Activated naive CD4-positive, alpha-beta T cell treated with anti-CD3 and anti-CD28 coated beads, Interleukin-2, amount 50 U/mL, for 24 hours (primary cell): ENCODE measurements around the gene CXCL3.
A peak's percentile ranks its signal among the peaks of the same experiment; 100 is the strongest.

Experiments
- H3K27ac Mint-ChIP-seq: one replicate; pipeline ENCODE4 v1.8.0; 2021; ENCODE audit warnings: mild to moderate bottlenecking, mixed read lengths
- H3K27me3 Mint-ChIP-seq: one replicate; pipeline ENCODE4 v1.8.0; 2021; ENCODE audit warnings: mixed read lengths
- H3K36me3 Mint-ChIP-seq: one replicate; pipeline ENCODE4 v1.8.0; 2021; ENCODE audit warnings: mixed read lengths
- H3K4me1 Mint-ChIP-seq: one replicate; pipeline ENCODE4 v1.8.0; 2021; ENCODE audit warnings: mixed read lengths
- H3K4me3 Mint-ChIP-seq: one replicate; pipeline ENCODE4 v1.8.0; 2021; ENCODE audit warnings: mild to moderate bottlenecking, mixed read lengths
- H3K9me3 Mint-ChIP-seq: one replicate; pipeline ENCODE4 v1.8.0; 2021; ENCODE audit warnings: mixed read lengths

CXCL3 gene

GRCh38 chr4:74059161-74059829 is 20.8 kb upstream of the CXCL3 start:
- Mint-ChIP-seq H3K4me1 (no peaks in the 10 kb centered on the region), H3K27ac (no peak overlapping the region), H3K27me3 (peaks cover 3% of the 10 kb centered on the region), H3K4me3 (no peak overlapping the region), H3K9me3 (no peaks in the 10 kb centered on the region), H3K36me3 (no peaks in the 10 kb centered on the region)

GRCh38 chr4:74058048-74058651 is 19.7 kb upstream of the CXCL3 start:
- Mint-ChIP-seq H3K4me3 (no peak overlapping the region), H3K36me3 (no peaks in the 10 kb centered on the region), H3K4me1 (no peaks in the 10 kb centered on the region), H3K27me3 (peaks cover 3% of the 10 kb centered on the region), H3K27ac (no peak overlapping the region), H3K9me3 (no peaks in the 10 kb centered on the region)

- no peaks in the 10 kb centered on the region for H3K9me3 Mint-ChIP-seq
- no peaks in the 10 kb centered on the region for H3K4me1 Mint-ChIP-seq
- H3K27me3 Mint-ChIP-seq, result peaks cover 3% of the 10 kb centered on the region
- no peak overlapping the region for H3K4me3 Mint-ChIP-seq
- no peak overlapping the region for H3K27ac Mint-ChIP-seq
- no peaks in the 10 kb centered on the region for H3K36me3 Mint-ChIP-seq
These were observed 19.1 kb upstream of the CXCL3 start for GRCh38 chr4:74057588-74057987.

DNA sequence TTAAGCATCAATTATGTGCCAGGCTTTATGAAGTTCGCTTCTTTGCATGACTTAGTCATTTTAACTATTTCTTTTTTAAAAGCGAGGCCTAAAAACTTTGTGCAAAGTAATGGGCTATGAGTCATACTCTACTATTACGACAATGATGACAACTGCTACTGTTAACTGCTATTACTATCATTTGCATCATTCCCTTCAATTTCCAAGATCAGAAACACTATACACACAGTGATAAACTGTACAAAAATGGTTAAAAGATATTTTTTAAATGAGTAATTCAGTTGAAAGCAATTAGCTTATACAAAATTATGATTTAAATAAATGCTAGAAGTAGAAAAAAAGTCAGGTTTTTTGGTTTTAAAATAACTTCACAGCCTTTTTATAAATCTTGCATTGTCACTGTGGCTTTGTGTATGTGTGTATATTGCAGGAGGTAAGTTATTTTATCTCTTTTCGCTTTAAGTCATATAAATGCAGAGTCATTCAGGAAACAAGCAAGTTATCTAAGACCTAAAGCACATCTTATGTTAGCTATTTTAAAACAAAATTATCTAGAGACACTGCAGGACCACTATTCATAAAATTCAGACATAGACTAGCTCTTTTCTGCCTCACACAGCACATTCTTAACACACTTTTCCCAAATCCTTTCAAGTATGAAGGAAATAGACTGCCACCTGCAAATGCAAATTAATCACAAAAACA is 18.5 kb upstream of the CXCL3 start:
- Mint-ChIP-seq H3K4me1 (no peaks in the 10 kb centered on the region), H3K9me3 (no peaks in the 10 kb centered on the region), H3K4me3 (no peak overlapping the region), H3K36me3 (no peaks in the 10 kb centered on the region), H3K27ac (no peak overlapping the region), H3K27me3 (peaks cover 3% of the 10 kb centered on the region)

GRCh38 chr4:74056114-74056857 is 17.8 kb upstream of the CXCL3 start:
- Mint-ChIP-seq H3K36me3 (no peaks in the 10 kb centered on the region), H3K27ac (no peak overlapping the region), H3K27me3 (peaks cover 3% of the 10 kb centered on the region), H3K9me3 (no peaks in the 10 kb centered on the region), H3K4me3 (no peak overlapping the region), H3K4me1 (no peaks in the 10 kb centered on the region)

DNA sequence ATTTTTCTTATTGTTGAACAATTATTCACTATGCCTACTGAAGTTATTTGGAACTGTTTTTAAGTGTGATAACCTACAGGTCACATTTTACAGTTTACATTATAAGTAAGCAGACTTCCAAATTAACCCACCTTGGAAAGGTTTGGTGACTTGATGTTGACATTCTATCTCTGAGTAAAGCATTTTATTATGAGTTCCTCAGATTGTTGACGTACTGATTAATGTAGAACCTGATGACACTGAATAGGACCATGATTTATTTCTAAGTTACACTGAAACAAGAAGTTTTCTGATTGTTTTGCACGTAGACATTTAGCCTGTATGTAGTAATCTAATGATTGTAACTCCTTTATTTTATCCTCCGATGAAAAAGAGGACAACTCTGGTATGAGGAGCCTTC is 17.0 kb upstream of the CXCL3 start:
- Mint-ChIP-seq H3K4me3 (no peak overlapping the region), H3K4me1 (no peaks in the 10 kb centered on the region), H3K27me3 (peaks cover 5% of the 10 kb centered on the region), H3K9me3 (no peaks in the 10 kb centered on the region), H3K36me3 (no peaks in the 10 kb centered on the region), H3K27ac (no peak overlapping the region)

DNA sequence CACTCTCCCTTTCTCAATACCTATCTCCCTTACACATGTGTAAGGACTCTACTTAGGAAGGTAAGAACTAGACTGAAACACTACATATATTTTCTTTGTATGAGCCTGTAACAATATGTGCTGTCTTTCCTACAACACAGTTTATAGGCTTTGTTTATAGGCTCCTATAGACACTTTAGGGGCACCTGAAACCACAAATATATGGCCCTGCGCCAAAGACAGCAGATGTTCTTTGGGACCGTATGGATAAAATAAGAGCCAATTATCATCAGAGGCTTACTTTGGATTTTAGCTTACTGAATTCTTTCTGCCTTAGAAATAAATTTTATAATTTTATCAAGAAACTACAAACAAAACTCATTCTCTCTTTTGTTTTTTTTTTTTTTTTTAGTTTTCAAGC is 16.6 kb upstream of the CXCL3 start:
- H3K9me3 Mint-ChIP-seq, result no peaks in the 10 kb centered on the region
- no peak overlapping the region for H3K27ac Mint-ChIP-seq
- no peaks in the 10 kb centered on the region for H3K4me1 Mint-ChIP-seq
- no peaks in the 10 kb centered on the region for H3K36me3 Mint-ChIP-seq
- no peak overlapping the region for H3K4me3 Mint-ChIP-seq
- H3K27me3 Mint-ChIP-seq, result peaks cover 7% of the 10 kb centered on the region

- Mint-ChIP-seq H3K36me3 (no peaks in the 10 kb centered on the region), H3K4me1 (no peaks in the 10 kb centered on the region), H3K9me3 (no peaks in the 10 kb centered on the region), H3K27ac (no peak overlapping the region), H3K27me3 (peaks cover 9% of the 10 kb centered on the region), H3K4me3 (no peak overlapping the region)
These were observed 16.1 kb upstream of the CXCL3 start for GRCh38 chr4:74054483-74055047.

GRCh38 chr4:74047152-74047551 is 8.7 kb upstream of the CXCL3 start:
- Mint-ChIP-seq H3K36me3 (peaks cover 5% of the 10 kb centered on the region), H3K9me3 (peaks cover 22% of the 10 kb centered on the region), H3K4me1 (no peaks in the 10 kb centered on the region), H3K27me3 (peaks cover 14% of the 10 kb centered on the region), H3K27ac (no peak overlapping the region), H3K4me3 (no peak overlapping the region)

- Mint-ChIP-seq H3K36me3 (peaks cover 5% of the 10 kb centered on the region), H3K4me3 (no peak overlapping the region), H3K9me3 (peaks cover 22% of the 10 kb centered on the region), H3K4me1 (no peaks in the 10 kb centered on the region), H3K27ac (no peak overlapping the region), H3K27me3 (peaks cover 20% of the 10 kb centered on the region)
These were observed 7.3 kb upstream of the CXCL3 start for GRCh38 chr4:74045772-74046171.

- peaks cover 22% of the 10 kb centered on the region for H3K9me3 Mint-ChIP-seq
- no peak overlapping the region for H3K4me3 Mint-ChIP-seq
- no peaks in the 10 kb centered on the region for H3K4me1 Mint-ChIP-seq
- no peak overlapping the region for H3K27ac Mint-ChIP-seq
- peaks cover 22% of the 10 kb centered on the region for H3K27me3 Mint-ChIP-seq
- peaks cover 5% of the 10 kb centered on the region for H3K36me3 Mint-ChIP-seq
These were observed 6.8 kb upstream of the CXCL3 start for GRCh38 chr4:74045247-74045646.

DNA sequence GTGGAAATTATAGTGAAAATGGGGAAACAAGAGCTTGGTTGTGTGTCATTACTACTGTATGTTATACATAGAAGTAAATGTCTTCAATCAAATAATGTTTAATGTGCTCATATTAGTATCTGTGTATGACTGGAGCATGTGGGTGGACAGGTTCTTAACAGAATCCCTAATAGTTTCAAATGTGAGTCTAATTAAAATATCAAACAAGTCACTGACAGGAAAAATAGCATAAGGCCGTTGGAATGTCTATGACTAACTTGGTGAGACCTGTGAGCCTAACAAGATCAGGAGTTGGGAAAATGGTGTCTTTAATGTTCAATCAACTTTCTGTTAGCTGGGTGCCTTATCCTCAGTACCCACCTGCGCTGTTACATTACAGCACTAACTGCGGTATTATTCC is 6.2 kb upstream of the CXCL3 start:
- Mint-ChIP-seq H3K9me3 (peaks cover 22% of the 10 kb centered on the region), H3K4me3 (no peak overlapping the region), H3K4me1 (peaks cover 2% of the 10 kb centered on the region), H3K27ac (no peak overlapping the region), H3K27me3 (peaks cover 23% of the 10 kb centered on the region), H3K36me3 (peaks cover 5% of the 10 kb centered on the region)

DNA sequence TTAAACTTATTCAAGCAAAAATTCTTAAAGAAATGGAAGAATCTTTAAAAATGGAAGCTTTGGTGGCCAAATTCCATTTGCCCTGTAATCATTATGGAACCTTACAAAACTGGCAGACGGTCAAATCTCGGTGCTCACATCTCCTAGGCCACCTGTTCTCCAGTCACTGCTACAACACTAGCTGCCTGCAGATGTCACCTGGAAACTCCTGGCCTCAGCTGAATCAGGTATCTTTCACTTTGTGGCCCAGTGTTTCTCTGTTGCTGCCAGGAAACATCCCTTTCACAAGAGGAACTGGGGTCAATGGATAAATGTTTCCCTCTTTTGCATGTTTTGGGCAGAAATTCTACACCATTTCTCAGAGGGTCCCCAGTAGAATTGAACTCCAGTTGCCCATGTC is 4.2 kb upstream of the CXCL3 start:
- H3K9me3 Mint-ChIP-seq, result peaks cover 12% of the 10 kb centered on the region
- H3K4me1 Mint-ChIP-seq, result peaks cover 15% of the 10 kb centered on the region
- H3K36me3 Mint-ChIP-seq, result peaks cover 3% of the 10 kb centered on the region
- H3K4me3 Mint-ChIP-seq, result no peak overlapping the region
- no peak overlapping the region for H3K27ac Mint-ChIP-seq
- peaks cover 31% of the 10 kb centered on the region for H3K27me3 Mint-ChIP-seq

DNA sequence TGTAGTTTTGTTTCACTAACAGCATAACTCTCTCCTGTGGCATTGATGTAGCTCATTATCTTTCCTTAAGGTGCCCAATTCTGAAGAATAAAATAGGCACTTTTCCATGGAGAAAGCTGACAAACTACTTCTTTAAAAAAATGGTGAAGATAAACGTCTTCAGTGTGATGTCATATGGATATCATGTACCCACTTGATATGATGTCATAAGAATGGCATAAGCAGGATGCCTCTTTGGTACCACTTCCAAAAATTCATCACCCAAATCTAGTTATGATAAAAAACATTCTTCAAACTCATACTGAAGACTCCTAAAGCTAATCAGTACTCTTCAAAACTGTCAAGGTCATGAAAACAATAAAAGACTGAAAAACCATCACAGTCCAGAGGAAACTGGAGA is 2.9 kb upstream of the CXCL3 start:
- Mint-ChIP-seq H3K4me3 (no peak overlapping the region), H3K27me3 (peaks cover 37% of the 10 kb centered on the region), H3K27ac (no peak overlapping the region), H3K9me3 (peaks cover 4% of the 10 kb centered on the region), H3K36me3 (no peaks in the 10 kb centered on the region), H3K4me1 (peaks cover 17% of the 10 kb centered on the region)

- peaks cover 17% of the 10 kb centered on the region for H3K4me1 Mint-ChIP-seq
- H3K27ac Mint-ChIP-seq, result no peak overlapping the region
- H3K4me3 Mint-ChIP-seq, result peak overlapping the region; percentile 71
- H3K27me3 Mint-ChIP-seq, result peaks cover 44% of the 10 kb centered on the region
- no peaks in the 10 kb centered on the region for H3K9me3 Mint-ChIP-seq
- no peaks in the 10 kb centered on the region for H3K36me3 Mint-ChIP-seq
These were observed 850 bp upstream of the CXCL3 start for GRCh38 chr4:74039315-74039763.
